GM19468 (cell line): ENCODE results near the gene CDK14.

Source experiments
- ATAC-seq: cut with Tn5 transposase; IDR thresholded peaks from one replicate; pipeline ENCODE4 v1.9.1; 2021; ENCODE audit warnings: mild to moderate bottlenecking, moderate library complexity, moderate number of reproducible peaks; ENCODE audit not compliant: unreplicated experiment; ENCODE audit errors: extremely low read depth

CDK14 gene

GRCh38 chr7:90596671-90597562 is 796 bp downstream of the CDK14 start:
- peak; percentile 21 for ATAC-seq

DNA sequence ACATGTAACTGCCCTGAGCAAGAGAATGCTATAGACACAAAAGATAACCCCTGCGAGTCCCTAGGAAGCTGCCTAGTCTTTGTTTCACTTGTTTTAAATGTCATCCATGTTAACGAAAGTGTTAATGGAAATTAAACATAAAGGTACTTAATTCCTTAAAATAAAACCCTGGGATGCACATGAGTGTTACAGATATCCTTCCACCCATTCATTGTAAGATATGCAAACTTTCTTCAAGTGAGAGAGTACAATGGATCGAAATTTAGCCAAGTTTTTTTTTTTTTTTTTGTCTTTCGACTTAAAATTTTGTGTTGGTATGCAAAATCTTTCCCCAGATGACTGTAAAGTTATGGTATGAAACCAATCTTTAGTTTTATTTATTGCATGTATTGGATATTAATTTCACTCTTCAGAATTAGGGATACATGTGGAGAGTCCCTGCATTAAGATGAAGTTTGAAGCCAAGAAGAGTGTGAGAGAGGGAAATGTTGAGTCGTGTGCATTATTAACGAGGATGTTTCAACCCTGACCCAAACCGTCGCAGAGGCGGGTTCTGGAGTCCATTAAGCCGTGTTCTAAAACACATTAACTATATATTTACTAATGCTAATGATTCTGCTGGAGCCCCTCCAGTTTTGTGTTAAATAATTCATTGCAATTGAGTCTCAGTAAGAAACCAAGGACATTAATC is 1.6 kb downstream of the CDK14 start:
- ATAC-seq, result no peak

DNA sequence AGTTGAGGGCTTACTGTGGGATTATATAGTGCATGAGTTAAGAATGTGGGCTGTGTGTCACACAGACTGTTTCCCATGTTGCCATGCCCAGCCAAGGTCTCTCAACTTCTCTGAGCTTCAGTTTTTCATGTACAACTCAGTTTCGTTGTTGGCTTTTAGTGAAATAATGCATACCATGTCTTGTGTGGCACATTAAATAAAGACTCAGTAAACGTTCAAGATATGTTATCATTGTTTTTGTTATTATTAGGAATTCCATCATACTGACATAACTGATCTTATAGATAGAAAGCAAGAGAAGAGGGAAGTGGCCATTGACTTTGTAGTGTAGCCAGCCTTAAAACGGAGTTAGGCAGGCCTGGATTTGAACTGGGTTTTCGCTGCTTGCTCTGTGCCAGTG is 2.9 kb downstream of the CDK14 start:
- no peak for ATAC-seq

DNA sequence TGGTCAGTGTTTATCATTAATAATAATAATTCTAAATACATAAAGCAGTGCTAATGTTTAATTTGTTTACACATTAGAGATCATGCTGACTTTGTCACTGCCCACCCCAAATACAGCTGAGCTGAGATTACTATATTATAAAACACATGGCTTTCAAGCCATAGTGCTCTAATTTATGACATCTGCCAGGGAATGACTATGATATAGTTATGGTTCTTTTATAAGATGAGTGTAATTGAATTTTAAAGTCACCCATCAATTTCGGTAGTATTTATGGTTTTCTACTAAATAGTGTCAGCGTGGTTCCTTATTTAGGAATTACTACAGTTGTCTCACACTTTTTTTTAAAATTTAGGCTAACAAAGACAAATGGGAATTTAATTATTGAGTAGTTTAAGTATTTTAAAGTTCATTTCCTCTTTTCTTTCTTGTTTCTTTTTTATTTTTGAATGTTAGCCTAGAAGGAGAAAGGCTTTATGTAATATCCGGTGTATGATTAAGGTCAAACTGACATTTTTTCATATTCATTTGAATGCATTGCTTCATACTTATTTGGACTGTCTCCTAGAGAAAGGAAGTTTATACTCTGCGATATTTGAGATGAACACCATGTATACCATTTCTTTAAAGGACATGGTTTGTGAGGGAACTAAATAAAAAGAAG is 3.9 kb downstream of the CDK14 start:
- no peak for ATAC-seq

GRCh38 chr7:90602303-90602702 is 6.2 kb downstream of the CDK14 start:
- ATAC-seq, result no peak

GRCh38 chr7:90603346-90603745 is 7.2 kb downstream of the CDK14 start:
- no peak for ATAC-seq

- ATAC-seq, result no peak
Measured at GRCh38 chr7:90604383-90604782, 8.3 kb downstream of the CDK14 start.

- no peak for ATAC-seq
Measured at GRCh38 chr7:90605055-90605454, 8.9 kb downstream of the CDK14 start.

GRCh38 chr7:90607196-90607595 is 11.1 kb downstream of the CDK14 start:
- ATAC-seq, result no peak

GRCh38 chr7:90610105-90610504 is 14.0 kb downstream of the CDK14 start:
- ATAC-seq, result no peak

GRCh38 chr7:90611115-90611514 is 15.0 kb downstream of the CDK14 start:
- no peak for ATAC-seq

GRCh38 chr7:90613088-90613498 is 17.0 kb downstream of the CDK14 start:
- ATAC-seq, result peak; percentile 78

- no peak for ATAC-seq
Measured at GRCh38 chr7:90617442-90617841, 21.3 kb downstream of the CDK14 start.

DNA sequence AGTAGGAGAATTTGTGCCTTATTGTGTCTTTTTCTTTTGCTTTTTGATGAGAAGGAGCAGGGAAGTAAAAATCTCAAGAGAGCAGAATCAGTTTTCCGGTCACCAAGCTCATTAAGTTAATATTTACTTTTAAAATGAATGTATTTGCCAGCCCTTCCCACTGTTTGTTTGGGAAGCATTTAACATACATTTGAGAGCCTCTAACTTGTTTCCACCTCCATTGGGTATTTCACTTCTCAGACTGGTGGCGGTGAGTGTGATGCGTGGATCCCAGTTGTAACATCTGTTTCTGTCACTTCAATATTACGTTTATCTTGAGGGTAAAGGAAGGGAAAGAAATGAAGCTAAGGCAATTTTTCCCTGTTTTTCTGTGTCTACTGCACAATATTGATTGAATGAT is 22.8 kb downstream of the CDK14 start:
- no peak for ATAC-seq

DNA sequence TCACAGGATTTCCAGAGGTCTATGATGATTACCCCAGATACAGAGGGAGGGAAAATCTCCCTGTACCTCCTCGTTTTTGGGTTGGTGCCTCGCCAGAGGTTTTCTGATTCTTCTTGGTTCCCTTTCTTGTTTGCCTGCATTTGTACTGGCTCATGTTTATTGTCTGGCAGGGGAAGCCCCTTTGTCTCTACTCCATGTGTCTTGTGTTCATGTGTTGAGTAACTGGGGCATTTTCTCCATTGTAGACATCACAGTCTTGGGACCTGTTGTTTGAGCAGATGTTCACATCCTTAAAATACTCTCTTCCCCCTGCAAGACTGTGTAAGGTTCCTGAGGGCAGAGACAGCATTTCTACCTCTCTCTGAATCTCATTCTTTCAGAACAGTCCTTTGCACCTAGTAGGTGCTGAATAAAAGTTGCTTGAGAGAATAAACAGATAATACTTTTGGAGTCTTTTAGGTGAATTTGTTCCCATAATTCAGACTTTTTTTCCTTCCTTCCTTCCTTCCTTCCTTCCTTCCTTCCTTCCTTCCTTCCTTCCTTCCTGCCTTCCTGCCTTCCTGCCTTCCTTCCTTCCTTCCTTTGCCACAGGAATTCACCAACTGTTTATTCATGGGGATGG is 25.1 kb downstream of the CDK14 start:
- no peak for ATAC-seq

- no peak for ATAC-seq
Measured at GRCh38 chr7:90621747-90622140, 25.6 kb downstream of the CDK14 start.

GRCh38 chr7:90622670-90623069 is 26.5 kb downstream of the CDK14 start:
- no peak for ATAC-seq

DNA sequence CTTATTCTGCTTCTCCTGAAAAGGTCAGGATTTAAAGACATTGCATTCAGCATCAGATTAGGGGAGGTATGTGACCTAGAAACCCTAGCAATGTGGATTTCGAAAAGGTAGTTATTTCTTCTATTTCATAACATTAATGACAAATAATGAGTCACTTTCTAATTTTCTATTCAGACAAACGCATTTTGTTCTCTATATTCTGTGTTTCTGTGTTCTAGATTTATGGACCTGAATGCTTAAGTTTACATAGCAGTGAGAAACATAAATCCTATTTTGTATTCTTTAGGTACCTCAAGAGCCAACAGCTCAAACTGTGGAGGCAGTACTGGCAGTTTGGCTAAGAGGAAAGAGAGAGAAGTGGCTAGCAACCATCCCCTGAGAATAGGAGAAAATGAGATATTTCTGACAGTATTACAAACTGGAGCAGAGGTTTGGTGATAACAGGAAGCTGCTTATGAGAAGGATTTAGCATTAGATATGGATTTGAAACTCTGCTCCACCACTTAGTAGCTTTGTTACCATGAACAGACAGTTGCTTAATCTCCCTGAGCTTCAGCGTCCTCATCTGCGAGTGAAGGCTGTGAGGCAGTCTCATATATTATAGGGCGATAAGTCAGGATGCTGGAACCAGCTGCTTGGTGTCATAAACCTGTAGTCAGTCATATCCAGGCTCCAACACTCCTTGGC is 28.2 kb downstream of the CDK14 start:
- no peak for ATAC-seq

DNA sequence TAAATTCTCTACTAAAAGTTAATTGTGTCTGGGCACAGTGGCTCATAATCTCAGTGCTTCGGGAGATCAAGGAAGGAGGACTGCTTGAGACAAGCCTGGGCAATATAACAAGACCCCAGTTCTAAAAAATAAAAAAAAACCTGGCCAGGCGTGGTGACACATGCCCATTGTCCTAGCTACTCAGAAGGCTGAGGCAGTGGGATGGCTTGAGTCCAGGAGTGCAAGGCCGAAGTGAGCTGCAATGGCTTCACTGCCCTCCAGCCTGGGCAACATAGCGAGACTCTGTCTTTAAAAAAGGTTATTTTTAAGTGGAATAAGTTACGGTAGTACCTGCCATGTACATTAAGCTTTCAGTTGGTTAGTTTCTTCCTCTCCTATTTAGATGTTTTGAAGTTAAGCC is 28.9 kb downstream of the CDK14 start:
- no peak for ATAC-seq

DNA sequence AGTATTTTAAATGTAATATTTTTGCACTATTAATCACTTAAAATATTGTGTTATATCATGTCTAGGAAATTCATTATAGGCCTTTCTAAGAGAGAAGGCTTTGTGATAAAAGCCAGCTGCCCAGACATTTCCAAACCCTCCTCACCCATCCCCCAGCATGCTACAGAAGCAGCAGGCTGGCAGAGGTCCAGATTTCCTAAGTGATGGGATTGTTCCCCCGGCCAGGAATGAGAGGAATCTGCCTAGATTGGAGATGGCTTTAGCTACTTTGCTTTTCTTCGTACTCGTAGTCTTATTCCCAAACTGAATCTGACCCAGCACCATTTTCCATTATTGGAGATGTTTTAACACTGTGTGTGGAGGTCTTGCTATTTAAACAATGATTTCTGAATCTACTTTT is 29.4 kb downstream of the CDK14 start:
- ATAC-seq, result no peak
